Choroid plexus epithelial cell (primary cell): ENCODE measurements around the gene AUTS2.

Experiments
- DNase-seq: peaks from one replicate; pipeline ENCODE4 v3.0.0-alpha.2; 2010; ENCODE audit warnings: low read depth
- H3K4me3 ChIP-seq: 2 replicates; pipeline ENCODE4 v1.5.1; 2011; ENCODE audit warnings: low read depth, mild to moderate bottlenecking, control low read depth, low read length, moderate library complexity
- TF ChIP-seq, protein P1 (sequence below): conservative IDR thresholded peaks from 2 replicates; pipeline ENCODE4 v1.5.1; 2011; ENCODE audit warnings: low read depth, mild to moderate bottlenecking, control low read depth, inconsistent platforms, low read length, moderate library complexity

Gene AUTS2

DNA sequence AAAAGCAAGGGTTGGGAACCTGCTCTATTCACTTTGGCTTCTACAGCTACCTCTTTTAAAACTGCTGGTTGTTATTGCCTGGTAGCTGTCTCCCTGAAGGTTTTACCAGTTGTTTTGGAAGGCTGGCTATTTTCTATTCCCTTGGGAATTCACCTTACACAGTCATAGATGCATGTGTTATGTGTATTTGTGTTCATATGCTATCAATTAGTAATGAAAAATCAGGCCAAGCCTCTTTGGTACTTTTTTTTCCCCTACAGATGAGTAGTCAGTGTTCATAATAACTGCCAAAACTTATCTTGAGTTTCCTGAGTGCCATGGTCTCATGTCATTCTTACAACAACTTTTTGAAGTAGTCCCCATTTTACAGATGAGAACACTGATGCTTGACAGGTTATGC is 795.7 kb downstream of the AUTS2 start:
- no peak overlapping the region for H3K4me3 ChIP-seq
- DNase-seq = no peak
- TF ChIP-seq, protein P1, sequence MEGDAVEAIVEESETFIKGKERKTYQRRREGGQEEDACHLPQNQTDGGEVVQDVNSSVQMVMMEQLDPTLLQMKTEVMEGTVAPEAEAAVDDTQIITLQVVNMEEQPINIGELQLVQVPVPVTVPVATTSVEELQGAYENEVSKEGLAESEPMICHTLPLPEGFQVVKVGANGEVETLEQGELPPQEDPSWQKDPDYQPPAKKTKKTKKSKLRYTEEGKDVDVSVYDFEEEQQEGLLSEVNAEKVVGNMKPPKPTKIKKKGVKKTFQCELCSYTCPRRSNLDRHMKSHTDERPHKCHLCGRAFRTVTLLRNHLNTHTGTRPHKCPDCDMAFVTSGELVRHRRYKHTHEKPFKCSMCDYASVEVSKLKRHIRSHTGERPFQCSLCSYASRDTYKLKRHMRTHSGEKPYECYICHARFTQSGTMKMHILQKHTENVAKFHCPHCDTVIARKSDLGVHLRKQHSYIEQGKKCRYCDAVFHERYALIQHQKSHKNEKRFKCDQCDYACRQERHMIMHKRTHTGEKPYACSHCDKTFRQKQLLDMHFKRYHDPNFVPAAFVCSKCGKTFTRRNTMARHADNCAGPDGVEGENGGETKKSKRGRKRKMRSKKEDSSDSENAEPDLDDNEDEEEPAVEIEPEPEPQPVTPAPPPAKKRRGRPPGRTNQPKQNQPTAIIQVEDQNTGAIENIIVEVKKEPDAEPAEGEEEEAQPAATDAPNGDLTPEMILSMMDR = no peak

DNA sequence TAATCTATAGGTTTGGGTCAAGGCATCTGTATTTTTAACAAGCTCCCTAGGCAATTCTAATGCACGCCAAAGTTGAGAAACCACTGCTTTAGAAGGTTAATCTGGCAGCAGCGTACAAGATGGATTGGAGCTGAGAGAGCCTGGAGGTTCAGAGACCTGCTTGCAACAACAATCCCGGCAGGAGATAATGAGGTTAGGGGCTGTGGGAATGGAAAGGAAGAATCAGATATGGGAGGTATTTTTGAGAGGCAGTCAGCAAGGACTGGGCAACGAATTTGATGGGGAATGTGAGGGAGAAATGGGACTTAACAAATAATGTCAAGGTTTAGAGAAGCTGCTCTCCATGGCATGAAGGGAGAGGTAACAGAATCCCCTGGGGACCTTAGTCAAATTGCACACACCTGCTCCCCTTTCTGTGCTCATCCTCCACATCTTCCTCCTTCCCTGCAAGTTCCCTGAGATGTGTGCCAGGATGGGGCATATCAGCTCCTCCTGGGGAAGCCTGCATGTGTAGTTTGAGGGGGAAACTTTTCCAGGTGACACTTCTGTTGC is 802.6 kb downstream of the AUTS2 start:
- no peak overlapping the region for H3K4me3 ChIP-seq
- DNase-seq = no peak
- TF ChIP-seq, protein P1 = no peak

DNA sequence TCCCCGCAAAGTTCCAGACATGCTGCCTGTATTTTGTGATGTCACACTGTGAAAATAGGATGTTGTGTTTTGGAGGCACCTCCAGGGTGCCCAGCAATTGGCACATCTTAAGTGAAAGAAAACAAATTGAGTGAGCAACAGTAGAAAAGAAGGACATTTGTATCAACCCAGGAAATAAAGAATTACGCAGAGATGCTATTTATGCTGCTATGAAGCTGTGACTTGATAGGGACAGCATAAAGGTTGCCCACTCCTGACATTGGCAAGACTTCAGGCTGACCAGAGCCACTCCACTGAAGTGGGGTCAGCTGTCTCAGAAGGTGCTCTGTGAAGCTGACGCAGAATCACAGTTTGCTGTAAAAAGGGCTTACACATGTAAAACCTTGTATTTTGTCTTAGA is 803.8 kb downstream of the AUTS2 start:
- TF ChIP-seq, protein P1 = no peak
- DNase-seq = no peak

DNA sequence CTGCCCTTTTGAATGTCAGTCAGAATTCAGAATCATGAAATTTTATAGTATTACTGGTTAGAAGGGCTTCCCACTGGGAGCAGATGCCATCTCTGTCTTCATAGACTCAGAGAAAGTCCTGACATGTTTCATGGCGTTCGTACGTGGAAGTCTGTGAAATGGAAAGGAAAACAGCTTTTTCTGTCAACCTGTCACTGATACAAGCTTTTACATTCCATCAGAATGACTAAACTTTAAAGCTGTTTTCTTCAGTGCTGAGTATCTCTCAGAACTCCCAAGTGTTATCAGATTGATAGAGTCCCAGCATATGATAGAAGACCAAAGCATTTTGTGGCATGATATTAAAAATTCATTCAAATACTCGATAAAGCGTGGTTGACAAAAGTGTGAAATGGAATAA is 807.0 kb downstream of the AUTS2 start:
- no peak overlapping the region for H3K4me3 ChIP-seq
- no peak for DNase-seq
- TF ChIP-seq, protein P1 = no peak

More for the DNA sequence above, 803.8 kb downstream of the AUTS2 start:
- H3K4me3 ChIP-seq = no peak overlapping the region

DNA sequence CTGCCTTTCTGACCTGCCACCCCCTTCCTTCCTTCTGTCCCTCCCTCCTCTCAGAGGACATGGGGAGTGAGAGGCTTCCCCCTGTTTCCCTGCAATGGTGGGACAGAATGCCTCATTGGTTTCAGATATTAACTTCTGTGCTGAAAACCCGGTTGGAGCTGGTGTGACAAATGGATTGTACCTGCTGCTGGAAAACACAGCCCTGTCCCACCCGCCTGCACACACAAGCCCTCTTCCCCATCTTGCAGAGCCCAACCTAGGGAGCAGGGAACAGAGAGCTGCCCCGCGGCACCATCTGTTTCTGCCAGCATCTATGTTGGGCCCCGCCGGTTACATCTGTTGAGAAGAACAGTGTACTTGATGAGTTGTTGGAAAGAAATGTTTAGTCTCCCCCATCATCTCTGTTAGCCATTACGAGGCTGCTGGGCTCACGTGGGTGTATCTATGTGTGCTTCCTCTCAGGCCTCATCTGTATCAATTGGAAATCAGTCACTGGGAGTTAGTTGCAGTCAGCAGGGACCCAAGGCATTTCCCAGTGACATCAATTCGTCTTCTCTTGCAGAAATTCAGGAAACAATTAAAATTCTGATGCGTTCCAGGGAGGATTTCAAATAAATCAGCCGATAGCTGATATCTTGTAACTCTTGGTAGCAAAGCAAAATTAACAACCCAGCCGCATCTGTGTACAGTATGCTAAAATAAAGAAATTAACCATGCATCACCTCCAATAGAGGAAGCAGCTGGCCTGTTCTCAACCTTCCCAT is 808.1 kb downstream of the AUTS2 start:
- no peak overlapping the region for H3K4me3 ChIP-seq
- TF ChIP-seq, protein P1 = no peak
- no peak for DNase-seq

DNA sequence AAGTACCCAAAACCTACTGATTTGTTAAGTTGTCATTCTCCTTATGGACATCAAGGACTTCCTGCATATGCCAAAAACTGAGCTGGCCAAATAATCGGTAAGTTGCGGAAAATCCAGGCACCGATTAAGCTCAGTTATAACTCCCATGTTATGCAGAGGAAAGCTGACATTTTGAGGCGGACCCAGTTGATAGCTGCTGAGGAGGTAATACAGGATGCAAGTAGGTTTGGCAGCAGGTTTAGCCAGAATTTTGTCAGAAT is 808.6 kb downstream of the AUTS2 start:
- DNase-seq = no peak
- no peak overlapping the region for H3K4me3 ChIP-seq
- TF ChIP-seq, protein P1 = no peak

DNA sequence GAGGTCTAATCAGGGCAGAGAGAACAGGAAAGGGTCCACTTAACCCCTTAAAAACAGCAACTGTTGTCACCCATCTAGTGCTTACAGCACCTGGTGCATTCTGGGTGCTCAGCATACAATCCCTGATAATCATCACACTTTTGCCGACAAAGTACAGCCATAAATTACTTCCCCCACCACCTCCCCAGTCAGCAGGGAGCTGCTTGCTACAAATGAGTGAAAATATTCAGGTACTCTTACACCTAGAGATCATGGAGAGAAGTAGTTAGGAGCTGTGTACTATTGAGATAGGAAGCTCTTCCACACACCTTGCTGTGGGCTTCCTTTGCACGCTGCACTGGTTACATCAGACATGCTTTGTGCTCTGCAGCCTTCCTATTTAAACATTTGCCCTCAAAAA is 810.2 kb downstream of the AUTS2 start:
- no peak overlapping the region for H3K4me3 ChIP-seq
- TF ChIP-seq, protein P1 = no peak
- no peak for DNase-seq
